GM18508 (cell line): ENCODE results near the gene TRPM4.
"Not testable (repeated sequence)": the region's sequence is repeated elsewhere in the genome, so short reads cannot be mapped to it uniquely, and the experiment has no call there.

Experiments
- ATAC-seq: cut with Tn5 transposase; IDR thresholded peaks from one replicate; pipeline ENCODE4 v1.9.1; 2021; ENCODE audit warnings: moderate number of reproducible peaks; ENCODE audit not compliant: insufficient read depth, unreplicated experiment

Gene TRPM4

DNA sequence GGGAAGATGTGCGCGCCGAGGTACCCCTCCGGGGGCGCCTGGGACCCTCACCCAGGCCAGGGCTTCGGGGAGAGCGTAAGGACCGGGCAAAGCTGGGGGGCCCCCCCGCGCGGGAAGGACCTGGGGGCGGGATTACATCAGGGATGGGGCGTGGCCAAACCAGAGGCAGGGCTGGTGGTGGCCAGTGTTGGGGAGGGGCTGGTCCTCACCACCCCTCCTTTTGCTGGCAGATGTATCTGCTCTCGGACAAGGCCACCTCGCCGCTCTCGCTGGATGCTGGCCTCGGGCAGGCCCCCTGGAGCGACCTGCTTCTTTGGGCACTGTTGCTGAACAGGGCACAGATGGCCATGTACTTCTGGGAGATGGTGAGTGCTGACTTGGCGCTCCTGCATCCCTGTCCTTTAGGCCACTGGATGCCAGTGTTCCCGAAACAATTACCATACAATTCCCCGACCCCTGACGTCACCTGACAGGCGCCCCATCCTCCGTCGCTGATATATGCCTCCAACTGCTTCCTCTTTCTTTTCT is 25.3 kb downstream of the TRPM4 start:
- ATAC-seq, result no peak

DNA sequence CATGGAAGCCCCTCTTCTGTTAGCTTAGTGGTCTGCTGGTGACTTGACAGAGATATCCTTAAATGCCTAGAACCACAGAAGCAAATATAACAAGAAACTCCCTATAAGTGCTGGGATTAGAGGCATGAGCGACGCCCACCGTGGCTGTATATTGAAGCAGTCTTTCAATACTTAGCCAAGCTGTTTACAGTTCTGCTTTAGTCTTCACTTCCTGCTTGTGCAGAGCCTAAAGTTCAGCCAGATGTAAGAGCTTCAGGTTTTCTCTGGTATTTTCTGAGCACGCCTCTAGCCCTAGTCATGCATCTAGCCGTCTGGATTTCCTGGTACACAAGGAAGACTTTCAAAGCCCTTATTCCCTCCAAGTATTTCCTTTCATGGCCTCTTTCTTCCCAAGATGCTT is 28.5 kb downstream of the TRPM4 start:
- no peak for ATAC-seq

DNA sequence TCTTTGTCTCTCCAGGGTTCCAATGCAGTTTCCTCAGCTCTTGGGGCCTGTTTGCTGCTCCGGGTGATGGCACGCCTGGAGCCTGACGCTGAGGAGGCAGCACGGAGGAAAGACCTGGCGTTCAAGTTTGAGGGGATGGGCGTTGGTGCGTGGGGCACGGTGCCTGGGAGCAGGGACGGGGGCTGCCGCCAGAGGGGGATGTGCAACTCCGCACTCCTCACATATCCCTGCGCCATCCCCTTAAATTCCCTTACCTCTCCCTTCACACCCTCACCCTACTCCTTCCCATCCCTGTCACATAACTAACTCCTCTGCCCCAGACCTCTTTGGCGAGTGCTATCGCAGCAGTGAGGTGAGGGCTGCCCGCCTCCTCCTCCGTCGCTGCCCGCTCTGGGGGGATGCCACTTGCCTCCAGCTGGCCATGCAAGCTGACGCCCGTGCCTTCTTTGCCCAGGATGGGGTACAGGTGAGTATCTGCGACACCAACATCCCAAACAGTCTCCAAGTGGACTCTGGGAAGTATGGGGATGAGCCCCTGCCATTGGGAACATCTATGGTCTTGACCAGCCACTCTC is 31.1 kb downstream of the TRPM4 start:
- no peak for ATAC-seq

DNA sequence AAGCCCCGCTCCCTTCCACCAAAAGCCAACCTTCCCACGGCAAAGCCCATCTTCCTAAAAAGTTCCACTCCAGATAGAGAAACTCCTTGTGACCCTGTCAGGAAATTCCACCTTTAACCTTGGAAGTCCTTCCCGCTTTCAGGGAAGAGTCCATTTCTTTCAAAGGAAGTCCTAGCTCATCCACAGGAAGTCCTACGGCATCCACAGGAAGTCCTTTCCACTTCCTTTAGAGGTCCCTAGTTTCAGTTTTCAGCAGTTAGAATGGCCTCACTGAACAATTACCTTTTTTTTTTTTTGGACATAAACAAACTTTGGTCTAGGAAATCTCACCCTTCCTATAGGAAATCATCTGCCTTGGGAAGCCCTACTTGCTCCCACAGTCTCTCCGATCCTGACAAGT is 31.7 kb downstream of the TRPM4 start:
- ATAC-seq, result no peak

DNA sequence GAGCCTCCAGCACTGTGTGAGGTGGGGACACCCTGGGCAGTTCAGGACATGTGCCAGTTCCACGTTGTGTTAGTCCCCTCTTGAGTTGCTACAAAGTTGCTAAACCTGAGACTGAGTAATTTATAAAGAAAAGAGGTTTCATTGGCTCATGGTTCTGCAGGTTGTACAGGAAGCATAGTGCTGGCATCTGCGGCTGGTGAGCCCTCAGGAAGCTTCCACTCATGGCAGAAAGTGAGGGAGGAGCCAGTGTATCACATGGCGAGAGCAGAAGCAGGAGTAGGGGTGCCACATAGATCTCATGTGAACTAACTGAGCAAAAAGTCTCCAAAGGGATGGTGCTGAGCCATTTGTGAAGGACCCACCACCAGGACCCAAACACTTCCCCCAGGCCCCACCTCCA is 33.2 kb downstream of the TRPM4 start:
- no peak for ATAC-seq

DNA sequence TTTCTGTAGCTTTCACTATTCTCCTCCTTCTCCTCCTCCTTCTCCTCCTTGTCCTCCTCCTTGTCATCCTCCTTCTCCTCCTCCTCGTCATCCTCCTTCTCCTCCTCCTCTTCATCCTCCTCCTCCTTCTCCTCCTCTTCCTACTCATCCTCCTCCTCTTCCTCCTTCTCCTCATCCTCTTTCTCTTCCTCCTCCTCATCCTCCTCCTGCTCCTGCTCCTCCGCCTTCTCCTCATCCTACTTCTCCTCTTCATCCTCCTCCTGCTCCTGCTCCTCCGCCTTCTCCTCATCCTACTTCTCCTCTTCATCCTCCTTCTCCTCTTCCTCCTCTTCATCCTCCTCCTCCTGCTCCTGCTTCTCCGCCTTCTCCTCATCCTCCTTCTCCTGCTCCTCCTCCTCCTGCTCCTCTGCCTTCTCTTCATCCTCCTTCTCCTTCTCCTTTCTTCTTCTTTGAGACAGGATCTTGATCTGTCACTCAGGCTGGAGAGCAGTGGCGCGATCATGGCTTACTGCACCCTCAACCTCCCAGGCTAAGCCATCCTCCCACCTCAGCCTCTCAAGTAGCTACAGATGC is 36.3 kb downstream of the TRPM4 start:
- no peak for ATAC-seq

DNA sequence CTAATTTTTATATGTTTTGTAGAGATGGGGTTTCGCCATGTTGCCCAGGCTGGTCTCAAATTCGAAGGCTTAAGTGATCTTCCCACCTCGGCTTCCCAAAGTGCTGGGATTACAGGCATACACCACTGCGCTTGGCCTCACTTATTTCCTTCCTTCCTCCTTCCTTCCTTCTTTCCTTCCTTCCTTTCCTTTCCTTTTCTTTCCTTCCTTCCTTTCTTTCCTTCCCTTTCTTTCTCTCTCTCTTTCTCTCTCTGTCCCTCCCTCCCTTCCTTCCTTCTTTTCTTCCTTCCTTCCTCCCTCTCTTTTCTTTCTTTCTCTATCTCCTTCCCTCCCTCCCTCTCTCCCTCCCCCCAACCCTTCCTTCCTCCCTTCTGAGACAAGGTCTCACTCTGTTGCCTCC is 36.8 kb downstream of the TRPM4 start:
- ATAC-seq, result no peak

DNA sequence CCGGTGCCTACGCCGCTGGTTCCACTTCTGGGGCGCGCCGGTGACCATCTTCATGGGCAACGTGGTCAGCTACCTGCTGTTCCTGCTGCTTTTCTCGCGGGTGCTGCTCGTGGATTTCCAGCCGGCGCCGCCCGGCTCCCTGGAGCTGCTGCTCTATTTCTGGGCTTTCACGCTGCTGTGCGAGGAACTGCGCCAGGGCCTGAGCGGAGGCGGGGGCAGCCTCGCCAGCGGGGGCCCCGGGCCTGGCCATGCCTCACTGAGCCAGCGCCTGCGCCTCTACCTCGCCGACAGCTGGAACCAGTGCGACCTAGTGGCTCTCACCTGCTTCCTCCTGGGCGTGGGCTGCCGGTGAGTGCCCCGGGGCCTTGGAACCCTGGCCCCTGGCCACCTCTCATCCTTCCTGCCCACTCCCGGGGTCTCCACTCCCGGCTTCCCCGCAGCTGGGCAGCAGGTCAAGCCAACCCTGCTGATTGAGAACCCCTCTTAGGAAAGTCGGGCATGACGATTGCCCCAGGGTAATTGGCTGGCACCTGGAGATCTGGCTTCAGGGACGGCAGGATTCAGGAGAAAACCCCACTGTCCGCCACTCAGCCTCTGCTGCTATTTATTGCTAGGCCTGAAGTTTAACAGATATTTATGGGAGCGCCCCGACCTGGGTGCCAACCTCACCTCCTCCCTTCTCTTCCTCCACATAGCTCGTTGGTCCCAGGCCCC is 39.1 kb downstream of the TRPM4 start:
- ATAC-seq, result no peak

DNA sequence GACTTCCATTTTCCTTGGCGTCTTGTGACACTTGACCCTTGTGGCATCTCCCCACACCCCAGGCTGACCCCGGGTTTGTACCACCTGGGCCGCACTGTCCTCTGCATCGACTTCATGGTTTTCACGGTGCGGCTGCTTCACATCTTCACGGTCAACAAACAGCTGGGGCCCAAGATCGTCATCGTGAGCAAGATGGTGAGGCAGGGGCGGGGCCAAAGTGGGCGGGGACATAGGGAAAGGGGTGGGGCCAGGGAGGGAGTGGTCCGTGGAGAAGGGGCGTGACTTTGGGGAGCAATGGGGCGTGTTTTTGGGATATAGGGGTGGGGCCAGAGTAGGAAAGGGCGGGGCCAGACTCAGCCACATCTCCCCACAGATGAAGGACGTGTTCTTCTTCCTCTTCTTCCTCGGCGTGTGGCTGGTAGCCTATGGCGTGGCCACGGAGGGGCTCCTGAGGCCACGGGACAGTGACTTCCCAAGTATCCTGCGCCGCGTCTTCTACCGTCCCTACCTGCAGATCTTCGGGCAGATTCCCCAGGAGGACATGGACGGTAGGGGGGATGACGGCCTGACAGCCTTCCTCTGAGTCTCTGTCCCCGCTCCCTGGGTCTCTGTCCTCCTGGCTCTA is 42.8 kb downstream of the TRPM4 start:
- no peak for ATAC-seq

DNA sequence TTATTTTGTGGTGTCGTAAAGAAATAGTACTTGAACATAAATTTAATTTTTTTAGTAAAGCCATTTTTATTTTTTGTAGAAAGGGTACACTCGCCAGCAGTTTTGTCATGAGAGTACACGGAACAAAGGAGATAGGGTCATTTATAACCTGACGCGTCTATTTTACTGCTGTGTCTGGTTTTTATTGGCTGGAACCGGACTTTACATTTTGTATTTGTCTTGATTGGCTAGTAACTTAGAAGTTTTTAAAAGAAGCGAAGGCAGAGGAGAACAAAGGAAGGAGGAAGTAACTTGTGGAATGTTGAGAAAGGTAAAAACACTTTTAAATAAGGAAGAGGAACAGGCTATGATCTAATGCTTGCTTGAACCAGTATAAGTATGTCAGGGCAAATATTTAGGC is 43.5 kb downstream of the TRPM4 start:
- ATAC-seq, result no peak

DNA sequence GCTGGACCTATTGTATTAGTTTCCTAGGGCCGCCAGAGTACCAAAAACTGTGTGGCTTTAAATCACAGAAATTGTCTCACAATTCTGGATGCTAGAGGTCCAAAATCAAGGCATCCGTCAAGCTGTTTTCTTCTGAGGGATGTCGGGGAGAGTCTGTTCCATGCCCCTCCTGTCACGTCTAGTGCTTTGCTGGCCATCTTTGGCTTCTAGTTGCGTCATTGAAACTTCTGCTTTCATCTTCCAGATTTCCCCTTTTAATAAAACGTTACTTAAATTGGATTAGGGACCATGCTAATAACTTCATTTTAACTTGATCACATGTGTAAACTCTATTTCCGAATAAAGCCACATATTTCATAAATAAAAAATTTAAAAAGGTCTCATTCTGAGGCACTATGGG is 47.5 kb downstream of the TRPM4 start:
- ATAC-seq, result no peak

DNA sequence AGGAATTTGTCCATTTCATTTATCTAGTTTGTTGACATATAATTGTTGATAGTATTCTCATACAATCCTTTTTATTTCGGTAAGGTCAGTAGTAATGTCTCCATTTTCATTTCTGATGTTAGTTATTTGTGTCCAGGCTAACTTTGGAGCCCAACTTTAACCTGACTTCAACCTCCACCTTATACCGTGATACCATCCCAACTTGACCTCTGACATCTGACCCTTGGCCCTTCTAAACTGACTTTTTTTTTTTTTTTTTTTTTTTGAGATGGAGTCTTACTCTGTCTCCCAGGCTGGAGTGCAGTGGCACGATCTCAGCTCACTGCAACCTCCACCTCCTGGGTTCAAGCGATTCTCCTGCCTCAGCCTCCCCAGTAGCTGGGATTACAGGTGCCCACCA is 51.9 kb downstream of the TRPM4 start:
- not testable (repeated sequence) for ATAC-seq

DNA sequence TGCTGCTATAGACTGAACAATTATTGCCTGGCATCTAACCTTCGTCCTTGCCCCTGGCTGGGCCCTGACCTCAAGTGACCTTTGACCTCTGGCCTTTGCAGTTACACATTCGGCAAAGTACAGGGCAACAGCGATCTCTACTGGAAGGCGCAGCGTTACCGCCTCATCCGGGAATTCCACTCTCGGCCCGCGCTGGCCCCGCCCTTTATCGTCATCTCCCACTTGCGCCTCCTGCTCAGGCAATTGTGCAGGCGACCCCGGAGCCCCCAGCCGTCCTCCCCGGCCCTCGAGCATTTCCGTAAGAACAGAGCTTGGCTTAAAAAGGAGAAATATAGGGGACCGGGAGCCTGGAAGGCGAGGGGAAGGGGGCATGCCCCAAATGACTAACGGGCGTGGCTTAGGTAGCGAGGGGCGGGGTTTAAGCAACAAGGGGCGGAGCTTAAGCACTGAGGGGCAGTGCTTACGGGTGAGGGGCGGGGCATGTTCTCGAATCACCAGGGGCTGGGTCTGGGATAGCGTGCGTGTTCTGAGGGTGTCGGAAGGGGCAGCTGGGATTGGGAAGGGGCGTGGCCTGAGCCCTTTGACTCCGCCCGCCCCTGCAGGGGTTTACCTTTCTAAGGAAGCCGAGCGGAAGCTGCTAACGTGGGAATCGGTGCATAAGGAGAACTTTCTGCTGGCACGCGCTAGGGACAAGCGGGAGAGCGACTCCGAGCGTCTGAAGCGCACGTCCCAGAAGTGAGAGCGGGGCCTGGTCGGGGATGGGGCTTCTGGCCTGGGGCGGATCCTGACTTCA is 52.7 kb downstream of the TRPM4 start:
- ATAC-seq, result no peak

DNA sequence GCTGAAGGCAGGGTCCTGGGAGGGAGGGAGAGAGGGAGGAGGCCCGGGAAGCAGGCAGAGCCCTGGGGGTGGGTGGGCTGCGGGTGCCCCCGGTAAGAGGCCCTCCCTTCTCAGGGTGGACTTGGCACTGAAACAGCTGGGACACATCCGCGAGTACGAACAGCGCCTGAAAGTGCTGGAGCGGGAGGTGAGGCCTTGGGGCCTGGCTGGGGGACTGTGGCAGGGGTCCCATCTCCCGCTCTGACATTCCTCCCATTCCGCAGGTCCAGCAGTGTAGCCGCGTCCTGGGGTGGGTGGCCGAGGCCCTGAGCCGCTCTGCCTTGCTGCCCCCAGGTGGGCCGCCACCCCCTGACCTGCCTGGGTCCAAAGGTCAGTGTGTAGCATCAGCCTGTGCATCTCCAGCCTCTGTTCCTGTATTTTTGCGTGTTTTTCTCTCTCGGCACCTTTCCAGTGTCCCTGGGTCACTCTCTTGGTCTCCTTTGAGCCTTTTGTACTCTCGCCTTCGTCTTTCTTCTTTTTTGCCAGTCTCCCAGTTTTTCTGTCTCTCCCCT is 53.4 kb downstream of the TRPM4 start:
- no peak for ATAC-seq

DNA sequence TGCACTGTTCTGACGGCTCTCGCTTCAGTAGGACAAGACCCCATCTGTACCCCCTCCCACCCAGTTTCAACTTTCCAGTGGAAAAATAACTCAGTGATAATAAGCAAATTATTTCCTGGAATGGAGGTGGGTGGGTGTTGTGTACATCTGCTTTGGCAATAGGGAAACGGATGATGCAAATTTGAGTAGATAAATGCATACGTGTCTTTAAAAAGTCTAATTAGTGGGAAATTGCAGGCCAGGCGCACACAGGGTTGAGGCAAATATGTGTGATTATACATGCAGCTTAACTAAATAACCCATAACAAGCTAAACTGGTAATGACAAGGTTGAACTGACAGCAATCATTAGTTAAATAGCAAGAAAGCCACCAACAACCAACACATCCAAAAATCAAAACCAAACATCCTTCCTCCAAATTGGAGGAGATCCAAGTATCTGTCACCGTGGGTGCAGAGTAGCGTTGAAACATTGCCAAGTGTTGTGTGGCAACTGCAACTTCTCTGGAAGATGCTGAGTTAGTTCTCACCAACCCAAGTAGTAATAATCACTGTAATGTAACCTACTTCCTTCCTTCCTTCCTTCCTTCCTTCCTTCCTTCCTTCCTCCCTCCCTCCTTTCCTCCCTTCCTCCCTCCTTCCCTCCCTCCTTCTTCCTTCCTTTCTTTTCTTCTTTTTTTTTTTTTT is 54.6 kb downstream of the TRPM4 start:
- no peak for ATAC-seq

DNA sequence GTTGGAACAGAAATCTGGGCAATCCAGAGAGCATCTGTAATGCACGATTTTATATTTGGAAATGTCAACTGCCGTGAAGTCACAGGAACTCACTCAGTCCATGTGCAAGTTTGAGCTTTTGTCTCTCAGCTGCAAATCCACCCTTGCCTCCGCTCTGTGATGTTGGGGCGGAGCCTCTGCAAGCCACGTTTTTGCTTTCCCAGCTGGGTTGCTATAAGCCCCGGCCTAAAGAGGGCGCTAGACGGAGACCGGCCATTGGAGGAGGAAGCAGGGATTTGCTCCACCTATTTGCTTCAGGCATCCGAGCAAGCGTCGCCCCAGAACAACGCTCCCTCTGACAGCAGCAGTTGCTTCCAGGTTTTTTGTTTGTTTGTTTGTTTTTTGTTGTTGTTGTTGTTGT is 56.2 kb downstream of the TRPM4 start:
- ATAC-seq, result no peak

DNA sequence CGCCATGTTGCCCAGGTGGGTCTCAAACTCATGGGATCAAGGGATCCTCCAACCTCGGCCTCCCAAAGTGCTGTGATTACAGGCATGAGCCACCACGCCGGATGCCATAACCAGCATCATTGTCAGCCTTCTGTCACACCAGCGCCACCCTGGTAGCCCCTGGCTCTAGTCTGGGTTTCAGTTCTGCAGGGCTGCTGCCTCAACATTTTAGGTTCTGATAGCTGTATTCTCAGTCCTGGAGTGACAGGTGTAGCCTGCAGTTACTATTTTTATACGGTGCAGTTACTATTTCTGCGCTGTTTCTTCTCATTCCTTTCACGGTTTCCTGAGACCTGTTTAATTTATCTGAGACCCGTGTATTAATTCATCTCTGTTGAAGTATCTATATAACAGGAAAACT is 57.1 kb downstream of the TRPM4 start:
- no peak for ATAC-seq

DNA sequence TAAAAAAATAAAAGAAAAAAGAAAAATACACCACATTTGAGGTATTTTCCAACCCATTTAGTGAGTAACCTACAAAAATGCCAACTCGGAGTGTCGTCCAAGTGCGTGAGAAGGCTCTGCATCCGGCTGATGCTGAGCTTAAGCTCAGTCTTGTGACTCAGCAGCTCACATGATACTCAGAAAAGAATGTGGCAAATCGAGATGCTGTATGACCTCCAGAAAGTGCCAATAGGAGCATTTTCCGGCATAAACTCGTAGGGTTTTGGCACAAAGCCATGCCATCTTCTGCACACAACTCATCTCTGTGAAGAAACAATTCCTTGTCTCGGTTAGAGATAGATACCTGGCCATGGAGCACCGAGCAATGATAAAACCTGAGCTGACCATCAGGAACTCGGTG is 58.5 kb downstream of the TRPM4 start:
- no peak for ATAC-seq

DNA sequence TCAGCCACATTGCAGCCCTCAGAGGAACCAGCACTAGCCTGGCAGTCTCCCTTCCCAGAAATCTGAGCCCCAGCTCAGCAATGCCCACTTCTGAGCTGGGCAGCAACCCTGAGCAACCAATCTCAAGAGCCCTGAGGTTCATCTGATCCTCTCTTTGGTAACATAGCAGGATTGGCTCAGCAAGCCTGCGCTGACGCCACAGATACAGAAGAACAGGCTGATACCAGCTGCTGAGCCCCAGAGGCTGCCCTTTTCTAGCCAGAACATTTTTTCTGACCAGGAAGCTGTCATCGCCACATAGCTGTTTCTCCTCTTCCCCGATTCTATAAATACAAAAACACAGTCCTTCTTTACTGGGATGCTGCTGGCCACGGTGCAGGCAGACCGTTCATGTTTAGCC is 59.8 kb downstream of the TRPM4 start:
- ATAC-seq, result no peak

DNA sequence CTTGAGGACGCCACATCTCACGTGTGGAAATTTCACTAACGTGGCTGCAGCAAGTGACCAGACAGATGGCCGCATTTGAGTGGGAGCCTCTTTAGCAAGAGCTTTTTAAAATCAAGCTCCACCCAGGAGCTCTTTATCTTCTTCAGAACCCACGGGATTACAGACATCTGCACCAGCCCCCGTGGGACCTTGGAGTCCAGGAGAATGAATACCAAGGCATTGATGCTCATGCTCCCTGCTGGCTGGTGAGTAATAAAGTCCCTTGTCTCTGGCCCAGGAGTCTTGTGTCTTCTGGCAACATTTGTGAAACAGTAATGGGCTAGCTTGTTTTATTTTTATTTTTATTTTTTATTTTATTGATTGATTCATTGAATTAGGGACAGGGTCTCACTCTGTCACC is 64.4 kb downstream of the TRPM4 start:
- ATAC-seq, result no peak
